GM12873 (cell line): ENCODE data around the gene CREG1.

Experiments used
- CTCF ChIP-seq: IDR thresholded peaks from 2 replicates; pipeline ENCODE4 v1.5.1; 2012; ENCODE audit warnings: low read depth, mild to moderate bottlenecking, moderate library complexity, low read length, control low read depth; ENCODE audit not compliant: insufficient read depth; ENCODE audit errors: missing control alignments

CREG1 gene

GRCh38 chr1:167546935-167547334 is 6.6 kb downstream of the CREG1 start:
- TF ChIP-seq CTCF, result no peak

GRCh38 chr1:167545349-167545748 is 8.2 kb downstream of the CREG1 start:
- no peak for TF ChIP-seq CTCF

GRCh38 chr1:167544447-167545093 is 9.0 kb downstream of the CREG1 start:
- no peak for TF ChIP-seq CTCF

GRCh38 chr1:167543199-167543990 is 10.2 kb downstream of the CREG1 start:
- no peak for TF ChIP-seq CTCF

- TF ChIP-seq CTCF, result no peak
Measured at GRCh38 chr1:167542109-167543032, 11.2 kb downstream of the CREG1 start.

- no peak for TF ChIP-seq CTCF
Measured at GRCh38 chr1:167541610-167542009, 12.0 kb downstream of the CREG1 start.

- no peak for TF ChIP-seq CTCF
Measured at GRCh38 chr1:167541003-167541402, 12.6 kb downstream of the CREG1 start.
